ENCODE results near the gene DDRGK1. TPM values are rescaled to one million over a fixed set of nuclear protein-coding genes. Genes with fewer than 3 reads are reported as not detected.

DDRGK1 gene
- total and polyA plus RNA-seq, 2 of the 4 experiments (the other 2 are of a cell fraction): 12.2 to 29.6 TPM

GRCh38 chr20:3156811-3157619, 47.5 kb downstream of the DDRGK1 start:
- H3K27ac ChIP-seq (ENCODE audit: insufficient read depth, low read length): no peak overlapping the region
- H3K56ac ChIP-seq (ENCODE audit: extremely low read depth, insufficient read depth, low read length): no peak overlapping the region
- CTCF ChIA-PET: interaction anchor here (0.6 to 1.0 kb wide), 2 partner anchors 103 to 908 kb away, joined by 3 to 4 read pairs; no protein-coding TSS in a partner anchor
- H3K79me1 ChIP-seq (ENCODE audit: low read depth in 1 of 2, low read length in 2 of 2): peaks cover 0 to 45% of the 10 kb centered on the region in 2 experiments; a peak in 2 of 4 replicates
- no peak overlapping the region for H2BK5ac ChIP-seq (ENCODE audit: low read depth, low read length, poor library complexity, severe bottlenecking)
- no TSS peak for BruUV-seq (replicated peaks)
- H2BK120ac ChIP-seq (ENCODE audit: low read depth, low read length): no peak overlapping the region
- H3K18ac ChIP-seq (ENCODE audit: low read depth, low read length): no peak overlapping the region
- no peak overlapping the region for H2AFZ ChIP-seq (replicated peaks; ENCODE audit: low read length, poor library complexity)
- H3K14ac ChIP-seq (replicated peaks; ENCODE audit: low read depth, low read length): no peak overlapping the region
- peaks cover 8% of the 10 kb centered on the region; the same call in 1 of the 2 replicates for H3K9me1 ChIP-seq (ENCODE audit: insufficient read depth, low read length)
- no peak overlapping the region for H3K23ac ChIP-seq (ENCODE audit: low read depth, low read length)
- H4K91ac ChIP-seq (ENCODE audit: insufficient read depth, low read depth, low read length): no peak overlapping the region
- no peaks in the 10 kb centered on the region for H3K27me3 ChIP-seq (ENCODE audit: control insufficient read depth, insufficient read depth, low read length)
- no peak overlapping the region for H4K5ac ChIP-seq (ENCODE audit: low read depth, low read length)
- H3K9ac ChIP-seq (ENCODE audit: low read depth, low read length): no peak overlapping the region
- H3K4ac ChIP-seq (ENCODE audit: low read depth, low read length): no peak overlapping the region
- H2BK15ac ChIP-seq (ENCODE audit: low read depth, low read length): no peak overlapping the region
- no peak overlapping the region for H4K8ac ChIP-seq (ENCODE audit: low read depth in 2 of 2, low read length in 2 of 2)
- no peak overlapping the region for H2AK9ac ChIP-seq (replicated peaks; ENCODE audit: low read depth, low read length, poor library complexity)
- in situ Hi-C loops (cut with MboI; ENCODE audit: low sequenced_read_pairs): no loop called here
- TF ChIP-seq RCOR1 (IDR thresholded peaks at IDR 0.05; ENCODE audit: insufficient replicate concordance, low read length): no peak
- TF ChIP-seq NFE2L2 (IDR thresholded peaks at IDR 0.05; ENCODE audit: low read depth, low read length): no peak
- no peak for TF ChIP-seq ELK1 (IDR thresholded peaks at IDR 0.05; ENCODE audit: borderline replicate concordance, low read depth, low read length)
- TF ChIP-seq RAD21 (IDR thresholded peaks at IDR 0.05; ENCODE audit: low read length): no peak
- TF ChIP-seq BHLHE40 (IDR thresholded peaks at IDR 0.05; ENCODE audit: low read depth, low read length): no peak
- no peak for TF ChIP-seq CEBPB (IDR thresholded peaks at IDR 0.05; ENCODE audit: low read depth, low read length)
- TF ChIP-seq CHD1 (IDR thresholded peaks at IDR 0.05; ENCODE audit: low read depth, low read length): no peak
- TF ChIP-seq RFX5 (IDR thresholded peaks at IDR 0.05; ENCODE audit: low read depth, low read length): no peak
- dilution Hi-C loops (cut with HindIII; ENCODE audit: low sequenced_read_pairs, unreplicated experiment): no loop called here
- POLR2A ChIA-PET (ENCODE audit: unreplicated experiment): no interaction called here
- H2AK5ac ChIP-seq (ENCODE audit: low read depth, low read length): no peak overlapping the region
- H3K36me3 ChIP-seq (ENCODE audit: control insufficient read depth, insufficient read depth, low read length): peaks cover 2% of the 10 kb centered on the region; the same call in 1 of the 2 replicates
- 82% methylated on average over 4 of the region's 8 CpGs; no CpG with 5 or more reads in 1 of the 2 experiments for WGBS, 2 experiments (ENCODE audit: extremely low coverage in 2 of 2, insufficient read length in 1 of 2)
- no peak overlapping the region for H2BK20ac ChIP-seq (ENCODE audit: low read depth, low read length)
- H3K4me1 ChIP-seq (ENCODE audit: control insufficient read depth, insufficient read depth, low read length): peaks cover 4% of the 10 kb centered on the region
- intact Hi-C loops (cut with micrococcal nuclease): no loop called here
- H3K9me3 ChIP-seq (ENCODE audit: control insufficient read depth, insufficient read depth, low read length): no peaks in the 10 kb centered on the region
- ATAC-seq (ENCODE audit: low read depth) (no peak), DNase-seq (peak; percentile 26)
- H4K20me1 ChIP-seq (ENCODE audit: insufficient read depth, low read length): peaks cover 54% of the 10 kb centered on the region
- no peak overlapping the region for H3K4me2 ChIP-seq (ENCODE audit: low read depth, low read length)
- no peak overlapping the region for H3K4me3 ChIP-seq (ENCODE audit: insufficient read depth, low read depth, low read length)

All from IMR-90 (cell line).